Tibial artery (tissue), 4 donors: ENCODE data around the gene MORF4L2.
"Not testable (repeated sequence)": the region's sequence is repeated elsewhere in the genome, so short reads cannot be mapped to it uniquely, and the experiment has no call there.

Experiments used
- DNase-seq, 2 donors: peaks; one replicate each; pipeline ENCODE4 v3.0.0-alpha.2; 2019
- H3K27ac ChIP-seq, 2 donors: fragments of 200-600 bp; sonication (generic) in 1 of 2; 1 replicate in 1 of 2; 2 replicates in 1 of 2; pipeline ENCODE4 v1.5.1; 2018 to 2019; ENCODE audit warnings: mild to moderate bottlenecking in 1 of 2
- H3K27me3 ChIP-seq, 2 donors: fragments of 200-600 bp; sonication (generic) in 1 of 2; one replicate each; pipeline versions ENCODE4 v1.5.1 to v1.6.0; 2016 to 2019
- H3K36me3 ChIP-seq, 3 donors: fragments of 200-600 bp; sonication (generic) in 2 of 3; one replicate each; pipeline ENCODE4 v1.5.1; 2016 to 2019; ENCODE audit warnings: mild to moderate bottlenecking in 2 of 3
- H3K4me1 ChIP-seq, 4 donors: fragments of 200-600 bp; sonication (generic) in 2 of 4; 1 replicate in 3 of 4; 2 replicates in 1 of 4; pipeline ENCODE4 v1.5.1; 2016 to 2019
- H3K4me3 ChIP-seq, 2 donors: fragments of 200-600 bp; sonication (generic) in 1 of 2; 1 replicate in 1 of 2; 2 replicates in 1 of 2; pipeline ENCODE4 v1.5.1; 2018 to 2019; ENCODE audit warnings: mild to moderate bottlenecking in 2 of 2
- H3K9me3 ChIP-seq, 3 donors: fragments of 200-600 bp; sonication (generic) in 1 of 3; one replicate each; pipeline ENCODE4 v1.5.1; 2016 to 2019
- CTCF ChIP-seq, 2 experiments: fragments of 200-600 bp in 1 of 2; fragments of 450-650 bp in 1 of 2; IDR thresholded peaks; one replicate each; pipeline ENCODE4 v1.5.1; 2017 to 2019; ENCODE audit warnings: antibody characterized with exemption in 2 of 2, mild to moderate bottlenecking in 1 of 2, moderate library complexity in 1 of 2
- intact Hi-C: fragments of 100-400 bp; cut with DNase I; formaldehyde crosslinking; loops from one replicate; pipeline ENCODE4 v1.15.0; 2023; ENCODE audit warnings: low total_unique reads

Gene MORF4L2

GRCh38 chrX:103644125-103644524 is 42.4 kb downstream of the MORF4L2 start:
- no peak for DNase-seq
- no peaks in the 10 kb centered on the region for H3K4me1 ChIP-seq
- no peaks in the 10 kb centered on the region for H3K27me3 ChIP-seq
- TF ChIP-seq CTCF (IDR thresholded peaks at IDR 0.05): no peak
- peaks cover 0 to 4% (median 0%) of the 10 kb centered on the region in 3 donors for H3K9me3 ChIP-seq
- H3K27ac ChIP-seq: no peak overlapping the region
- H3K36me3 ChIP-seq: no peaks in the 10 kb centered on the region
- intact Hi-C loops: no loop called here
- H3K4me3 ChIP-seq: no peak overlapping the region

- DNase-seq: no peak
- Histone ChIP-seq H3K36me3 (no peaks in the 10 kb centered on the region), H3K27ac (no peak overlapping the region), H3K9me3 (no peaks in the 10 kb centered on the region), H3K27me3 (no peaks in the 10 kb centered on the region), H3K4me3 (no peak overlapping the region), H3K4me1 (no peaks in the 10 kb centered on the region)
- TF ChIP-seq CTCF (IDR thresholded peaks at IDR 0.05): no peak
- intact Hi-C loops: no loop called here
These were observed 45.9 kb downstream of the MORF4L2 start for GRCh38 chrX:103640401-103641155.

GRCh38 chrX:103638479-103639346 is 47.8 kb downstream of the MORF4L2 start:
- H3K27ac ChIP-seq, H3K36me3 ChIP-seq, H3K4me1 ChIP-seq, H3K9me3 ChIP-seq, intact Hi-C loops, H3K27me3 ChIP-seq, DNase-seq, H3K4me3 ChIP-seq: not testable (repeated sequence)

- H3K27me3 ChIP-seq: no peaks in the 10 kb centered on the region
- no peak for TF ChIP-seq CTCF (IDR thresholded peaks at IDR 0.05)
- H3K36me3 ChIP-seq: no peaks in the 10 kb centered on the region
- intact Hi-C loops: no loop called here
- H3K9me3 ChIP-seq: no peaks in the 10 kb centered on the region
- DNase-seq: no peak
- H3K4me3 ChIP-seq: no peak overlapping the region
- no peak overlapping the region for H3K27ac ChIP-seq
- no peaks in the 10 kb centered on the region for H3K4me1 ChIP-seq
These were observed 48.7 kb downstream of the MORF4L2 start for GRCh38 chrX:103637604-103638338.

GRCh38 chrX:103635436-103635835 is 51.1 kb downstream of the MORF4L2 start:
- Histone ChIP-seq H3K4me3 (no peak overlapping the region), H3K27me3 (no peaks in the 10 kb centered on the region), H3K36me3 (no peaks in the 10 kb centered on the region), H3K9me3 (no peaks in the 10 kb centered on the region), H3K27ac (no peak overlapping the region), H3K4me1 (peaks cover 0 to 10% (median 0%) of the 10 kb centered on the region in 4 donors)
- intact Hi-C loops: no loop called here
- no peak for TF ChIP-seq CTCF (IDR thresholded peaks at IDR 0.05)
- DNase-seq: no peak
